HCT116 (cell line): ENCODE results near the gene GPR150.
A peak's percentile ranks its signal among the peaks of the same experiment; 100 is the strongest.

Source experiments
- CBX3 ChIP-seq: IDR thresholded peaks from 2 replicates; pipeline ENCODE4 v1.6.1; 2012; ENCODE audit warnings: low read depth
- CEBPB ChIP-seq: IDR thresholded peaks from 2 replicates; pipeline ENCODE4 v1.6.1; 2012; ENCODE audit warnings: low read depth
- EZH2 ChIP-seq: fragments of 200-600 bp; sonication (generic); IDR thresholded peaks from 2 replicates; pipeline ENCODE4 v1.6.1; 2017; ENCODE audit warnings: antibody characterized with exemption, mixed run types
- EZH2phosphoT487 ChIP-seq: fragments of 200-600 bp; IDR thresholded peaks from 2 replicates; pipeline ENCODE4 v1.6.1; 2018; ENCODE audit warnings: antibody characterized with exemption, borderline replicate concordance
- FOSL1 ChIP-seq: IDR thresholded peaks from 2 replicates; pipeline ENCODE4 v1.6.1; 2012; ENCODE audit warnings: low read depth
- JUND ChIP-seq: IDR thresholded peaks from 2 replicates; pipeline ENCODE4 v1.6.1; 2012
- POLR2A ChIP-seq: IDR thresholded peaks from 2 replicates; pipeline ENCODE4 v1.7.0; 2011; ENCODE audit warnings: borderline replicate concordance; ENCODE audit not compliant: insufficient read depth, insufficient read length; ENCODE audit errors: extremely low read depth
- POLR2AphosphoS5 ChIP-seq: IDR thresholded peaks from 2 replicates; pipeline ENCODE4 v1.6.1; 2011; ENCODE audit warnings: mild to moderate bottlenecking, low read depth, low read length, moderate library complexity
- RAD21 ChIP-seq: IDR thresholded peaks from 2 replicates; pipeline ENCODE4 v1.6.1; 2012; ENCODE audit warnings: low read depth, mild to moderate bottlenecking
- SP1 ChIP-seq: IDR thresholded peaks from 2 replicates; pipeline ENCODE4 v1.6.1; 2012; ENCODE audit warnings: low read depth
- TF ChIP-seq, protein P1 (sequence below), 3 experiments: fragments of 200-600 bp in 1 of 3; sonication (generic) in 1 of 3; IDR thresholded peaks in 2 of 3; conservative IDR thresholded peaks in 1 of 3; 2 replicates each; pipeline ENCODE4 v1.5.1; 2012 to 2017; ENCODE audit warnings: low read depth in 2 of 3, low read length in 2 of 3, antibody characterized with exemption in 1 of 3, borderline replicate concordance in 1 of 3, control low read depth in 1 of 3, mild to moderate bottlenecking in 1 of 3, mixed read lengths in 1 of 3, mixed run types in 1 of 3, moderate library complexity in 1 of 3; ENCODE audit not compliant: insufficient read depth in 1 of 3
- TF ChIP-seq, protein P2 (sequence below): IDR thresholded peaks from 2 replicates; pipeline ENCODE4 v1.6.1; 2012; ENCODE audit warnings: low read depth
- TF ChIP-seq, protein P3 (sequence below): IDR thresholded peaks from 2 replicates; pipeline ENCODE4 v1.6.1; 2012

DNA sequence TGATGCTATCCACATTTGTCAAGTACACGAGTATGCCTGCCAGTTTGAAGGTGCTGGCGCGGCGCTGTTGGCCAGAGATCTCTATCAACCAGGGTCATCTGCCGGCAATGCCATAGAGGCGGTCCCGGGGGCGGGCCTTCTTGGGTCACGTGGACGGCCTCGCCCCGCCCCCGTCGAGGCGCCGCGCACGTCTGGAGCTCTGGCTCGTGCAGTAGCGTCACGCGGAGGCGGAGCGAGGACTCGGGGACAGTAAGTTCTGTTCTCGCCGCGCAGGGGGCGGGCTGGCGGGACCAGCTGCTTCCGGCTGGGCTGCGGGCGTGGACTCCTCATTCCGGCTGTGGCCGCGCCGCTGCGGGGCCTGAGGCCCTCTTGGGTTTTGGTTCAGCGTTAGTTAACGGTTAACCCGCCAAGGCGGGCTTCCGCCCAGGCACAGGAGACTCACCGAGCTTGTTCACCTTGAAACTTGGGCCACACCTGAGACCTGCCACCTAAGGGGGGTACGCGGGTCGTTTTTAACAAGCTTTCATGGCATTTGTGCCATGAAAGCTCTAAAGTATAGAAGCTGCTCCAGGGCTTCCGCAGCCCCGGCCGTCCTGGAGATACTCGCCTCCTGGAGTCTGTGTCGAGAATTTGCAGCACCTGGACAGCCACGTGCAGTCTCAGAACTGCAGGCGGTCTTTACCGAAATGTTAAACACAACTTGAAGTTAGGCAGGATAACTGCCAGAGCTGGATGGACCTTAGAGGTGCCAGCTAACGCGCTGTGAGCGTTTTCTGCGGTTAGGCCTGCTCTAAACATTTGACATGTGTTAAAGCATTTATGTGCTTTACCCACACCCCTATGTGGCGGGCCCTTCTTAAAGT, 26.9 kb downstream of the GPR150 start, which contains the start of gene RFESD:
- TF ChIP-seq SP1 (peak; percentile 68), RAD21 (peak; percentile 34), POLR2A (peak; percentile 72), EZH2phosphoT487 (no peak), CEBPB (no peak), POLR2AphosphoS5 (peak; percentile 91), CBX3 (peak; percentile 59; the same call in 1 of the 2 replicates), FOSL1 (no peak), JUND (no peak), EZH2 (no peak)
- TF ChIP-seq, protein P1, sequence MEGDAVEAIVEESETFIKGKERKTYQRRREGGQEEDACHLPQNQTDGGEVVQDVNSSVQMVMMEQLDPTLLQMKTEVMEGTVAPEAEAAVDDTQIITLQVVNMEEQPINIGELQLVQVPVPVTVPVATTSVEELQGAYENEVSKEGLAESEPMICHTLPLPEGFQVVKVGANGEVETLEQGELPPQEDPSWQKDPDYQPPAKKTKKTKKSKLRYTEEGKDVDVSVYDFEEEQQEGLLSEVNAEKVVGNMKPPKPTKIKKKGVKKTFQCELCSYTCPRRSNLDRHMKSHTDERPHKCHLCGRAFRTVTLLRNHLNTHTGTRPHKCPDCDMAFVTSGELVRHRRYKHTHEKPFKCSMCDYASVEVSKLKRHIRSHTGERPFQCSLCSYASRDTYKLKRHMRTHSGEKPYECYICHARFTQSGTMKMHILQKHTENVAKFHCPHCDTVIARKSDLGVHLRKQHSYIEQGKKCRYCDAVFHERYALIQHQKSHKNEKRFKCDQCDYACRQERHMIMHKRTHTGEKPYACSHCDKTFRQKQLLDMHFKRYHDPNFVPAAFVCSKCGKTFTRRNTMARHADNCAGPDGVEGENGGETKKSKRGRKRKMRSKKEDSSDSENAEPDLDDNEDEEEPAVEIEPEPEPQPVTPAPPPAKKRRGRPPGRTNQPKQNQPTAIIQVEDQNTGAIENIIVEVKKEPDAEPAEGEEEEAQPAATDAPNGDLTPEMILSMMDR (IDR thresholded peaks at IDR 0.05 in 2 of 3, conservative IDR thresholded peaks at IDR 0.05 in 1 of 3; ENCODE audit: borderline replicate concordance in 1 of 3, insufficient read depth in 1 of 3, low read depth in 2 of 3, low read length in 2 of 3): peak in 1 of 3 experiments; percentile 10; a peak in 1 of 6 replicates
- TF ChIP-seq, protein P2, sequence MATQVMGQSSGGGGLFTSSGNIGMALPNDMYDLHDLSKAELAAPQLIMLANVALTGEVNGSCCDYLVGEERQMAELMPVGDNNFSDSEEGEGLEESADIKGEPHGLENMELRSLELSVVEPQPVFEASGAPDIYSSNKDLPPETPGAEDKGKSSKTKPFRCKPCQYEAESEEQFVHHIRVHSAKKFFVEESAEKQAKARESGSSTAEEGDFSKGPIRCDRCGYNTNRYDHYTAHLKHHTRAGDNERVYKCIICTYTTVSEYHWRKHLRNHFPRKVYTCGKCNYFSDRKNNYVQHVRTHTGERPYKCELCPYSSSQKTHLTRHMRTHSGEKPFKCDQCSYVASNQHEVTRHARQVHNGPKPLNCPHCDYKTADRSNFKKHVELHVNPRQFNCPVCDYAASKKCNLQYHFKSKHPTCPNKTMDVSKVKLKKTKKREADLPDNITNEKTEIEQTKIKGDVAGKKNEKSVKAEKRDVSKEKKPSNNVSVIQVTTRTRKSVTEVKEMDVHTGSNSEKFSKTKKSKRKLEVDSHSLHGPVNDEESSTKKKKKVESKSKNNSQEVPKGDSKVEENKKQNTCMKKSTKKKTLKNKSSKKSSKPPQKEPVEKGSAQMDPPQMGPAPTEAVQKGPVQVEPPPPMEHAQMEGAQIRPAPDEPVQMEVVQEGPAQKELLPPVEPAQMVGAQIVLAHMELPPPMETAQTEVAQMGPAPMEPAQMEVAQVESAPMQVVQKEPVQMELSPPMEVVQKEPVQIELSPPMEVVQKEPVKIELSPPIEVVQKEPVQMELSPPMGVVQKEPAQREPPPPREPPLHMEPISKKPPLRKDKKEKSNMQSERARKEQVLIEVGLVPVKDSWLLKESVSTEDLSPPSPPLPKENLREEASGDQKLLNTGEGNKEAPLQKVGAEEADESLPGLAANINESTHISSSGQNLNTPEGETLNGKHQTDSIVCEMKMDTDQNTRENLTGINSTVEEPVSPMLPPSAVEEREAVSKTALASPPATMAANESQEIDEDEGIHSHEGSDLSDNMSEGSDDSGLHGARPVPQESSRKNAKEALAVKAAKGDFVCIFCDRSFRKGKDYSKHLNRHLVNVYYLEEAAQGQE: no peak
- TF ChIP-seq, protein P3, sequence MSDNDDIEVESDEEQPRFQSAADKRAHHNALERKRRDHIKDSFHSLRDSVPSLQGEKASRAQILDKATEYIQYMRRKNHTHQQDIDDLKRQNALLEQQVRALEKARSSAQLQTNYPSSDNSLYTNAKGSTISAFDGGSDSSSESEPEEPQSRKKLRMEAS: peak; percentile 85
